Measurements from ENCODE around the gene MYO15B.

Gene MYO15B

DNA sequence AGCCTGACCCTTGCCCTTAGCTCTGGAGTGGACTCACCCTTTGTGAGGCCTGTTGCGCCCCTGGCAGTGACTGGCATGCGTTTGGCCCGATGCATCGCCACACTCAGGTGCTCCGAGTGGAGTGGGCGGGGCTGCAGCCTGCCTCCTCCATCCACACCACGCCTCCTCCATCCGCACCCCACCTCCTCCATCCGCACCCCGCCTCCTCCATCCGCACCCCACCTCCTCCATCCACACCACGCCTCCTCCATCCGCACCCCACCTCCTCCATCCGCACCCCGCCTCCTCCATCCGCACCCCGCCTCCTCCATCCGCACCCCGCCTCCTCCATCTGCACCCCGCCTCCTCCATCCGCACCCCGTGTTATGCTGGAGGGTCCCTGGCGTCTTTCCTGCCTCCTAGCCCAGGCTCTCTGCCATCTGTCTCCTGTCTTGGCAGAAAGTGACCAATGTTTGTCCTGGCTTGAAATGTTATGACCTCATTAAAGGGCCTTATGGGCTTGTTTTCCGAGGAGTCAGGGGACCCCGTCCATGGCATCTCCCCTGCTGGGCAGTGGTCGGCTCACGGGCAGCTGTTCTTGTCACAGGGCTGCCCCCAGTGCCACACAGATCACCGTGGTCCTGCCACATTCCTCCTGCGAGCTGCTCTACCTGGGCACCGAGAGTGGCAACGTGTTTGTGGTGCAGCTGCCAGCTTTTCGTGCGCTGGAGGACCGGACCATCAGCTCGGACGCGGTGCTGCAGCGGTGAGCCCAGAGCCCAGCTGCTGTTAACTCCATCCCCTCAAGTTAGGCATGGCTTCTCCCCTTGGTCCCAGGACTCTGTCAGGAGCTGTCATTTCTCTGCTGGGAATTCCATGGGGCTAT, 28.7 kb upstream of the MYO15B start:
- no peak for DNase-seq (ENCODE audit: low spot score)
- no peak for FAIRE-seq

DNA sequence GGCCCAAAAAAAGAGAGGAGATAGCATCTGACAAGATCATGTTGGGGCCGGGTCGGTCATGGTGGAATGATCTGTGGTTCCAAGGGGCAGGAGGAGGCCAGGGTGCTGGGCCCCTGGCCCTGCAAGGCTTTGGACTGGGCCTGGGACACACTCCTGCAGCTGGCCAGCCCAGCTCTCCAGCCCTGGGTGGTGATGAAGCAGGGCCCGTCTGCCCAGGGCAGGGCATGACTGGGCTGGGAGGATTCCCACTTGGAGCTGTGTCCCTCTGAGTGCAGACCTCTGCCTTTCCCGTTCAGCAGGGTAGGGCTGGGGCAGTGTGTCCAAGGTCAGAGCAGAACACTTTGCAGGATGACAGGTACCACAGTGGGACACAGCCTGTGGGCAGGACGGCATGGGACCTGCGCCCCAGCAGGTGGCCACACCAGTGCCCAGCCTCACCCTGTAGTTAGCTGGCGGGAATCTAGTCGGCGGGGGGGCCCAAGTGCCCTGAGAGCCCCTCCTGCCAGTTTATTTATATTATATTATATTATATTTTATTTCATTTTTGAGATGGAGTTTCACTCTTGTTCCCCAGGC, 27.6 kb upstream of the MYO15B start:
- no peak for DNase-seq (ENCODE audit: low spot score)
- no peak for FAIRE-seq

DNA sequence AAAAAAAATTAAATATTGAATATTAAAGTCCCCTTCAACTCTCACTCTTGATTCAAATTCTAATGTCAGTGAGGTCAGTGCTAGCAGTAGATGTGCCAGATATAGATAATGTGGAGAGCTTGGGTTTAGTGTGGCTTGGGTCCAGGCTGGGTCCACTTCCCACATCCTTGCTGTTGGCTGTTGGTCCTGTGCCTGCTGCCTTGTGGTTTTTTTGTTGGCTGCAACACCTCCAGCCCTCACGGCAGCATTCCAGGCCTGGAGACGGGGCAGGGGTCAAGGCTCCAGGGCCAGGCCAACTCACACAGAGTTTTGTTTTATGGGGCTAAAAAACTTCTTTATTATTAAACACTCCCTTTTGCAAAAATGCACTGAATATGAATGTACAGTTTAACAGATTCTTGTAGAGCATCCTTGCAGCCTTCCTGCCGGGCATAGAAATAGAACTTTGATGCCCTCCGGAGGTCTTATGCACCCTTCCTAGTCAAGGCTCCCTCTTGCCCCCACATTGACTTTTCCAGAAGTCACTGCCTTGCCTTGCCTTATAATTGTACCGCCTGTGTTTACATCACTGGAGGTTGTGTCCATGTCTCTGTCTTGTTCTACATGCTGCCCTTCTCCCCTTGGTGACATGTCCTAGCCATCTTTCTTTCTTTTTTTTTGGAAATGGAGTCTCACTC, 25.5 kb upstream of the MYO15B start:
- FAIRE-seq: peak; percentile 86

GRCh38 chr17:75563063-75563758, 24.4 kb upstream of the MYO15B start:
- DNase-seq (ENCODE audit: low spot score) (no peak), FAIRE-seq (no peak)

More for the DNA sequence above, 25.5 kb upstream of the MYO15B start:
- DNase-seq (ENCODE audit: low spot score): peak; percentile 52

DNA sequence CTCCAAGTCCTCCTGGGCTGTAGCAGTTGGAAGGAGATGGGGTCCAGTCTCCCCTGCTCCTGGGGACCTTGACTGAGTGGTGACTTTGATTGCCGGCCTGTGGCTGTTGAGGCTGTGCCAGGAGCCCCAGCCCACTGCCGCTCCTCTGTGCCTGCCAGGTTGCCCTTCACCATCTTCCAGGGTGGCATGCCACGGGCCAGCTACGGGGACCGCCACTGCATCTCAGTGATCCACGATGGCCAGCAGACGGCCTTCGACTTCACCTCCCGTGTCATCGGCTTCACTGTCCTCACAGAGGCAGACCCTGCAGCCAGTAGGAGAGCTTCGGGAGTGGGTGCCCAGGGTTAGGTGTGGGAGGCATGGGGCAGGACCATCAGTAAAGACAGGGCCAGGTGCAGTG, 23.4 kb upstream of the MYO15B start:
- FAIRE-seq (no peak), DNase-seq (ENCODE audit: low spot score) (no peak)

DNA sequence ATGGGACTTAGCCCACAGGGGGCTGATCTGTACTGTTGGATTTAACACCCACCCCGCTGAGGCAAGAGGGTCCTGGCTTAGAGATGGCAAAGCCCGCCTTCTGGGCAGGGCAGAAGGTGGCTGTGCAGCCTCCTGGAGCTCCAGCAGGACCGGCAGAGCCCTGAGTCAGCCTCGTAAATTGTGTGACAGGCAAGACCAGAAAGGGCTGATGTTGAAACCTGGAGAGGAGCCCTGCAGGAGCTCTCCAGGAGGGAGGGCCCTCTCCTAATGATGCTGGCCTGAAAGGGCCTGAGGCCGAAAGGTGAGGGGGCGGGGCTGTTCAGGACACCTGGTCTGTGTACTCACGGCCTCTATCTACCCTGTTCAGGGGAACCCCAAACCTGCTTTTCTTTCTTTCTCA, 22.5 kb upstream of the MYO15B start:
- DNase-seq (ENCODE audit: low spot score) (no peak), FAIRE-seq (no peak)

- DNase-seq (ENCODE audit: low spot score): no peak
- no peak for FAIRE-seq
Observed at GRCh38 chr17:75565618-75566017, 22.0 kb upstream of the MYO15B start.

DNA sequence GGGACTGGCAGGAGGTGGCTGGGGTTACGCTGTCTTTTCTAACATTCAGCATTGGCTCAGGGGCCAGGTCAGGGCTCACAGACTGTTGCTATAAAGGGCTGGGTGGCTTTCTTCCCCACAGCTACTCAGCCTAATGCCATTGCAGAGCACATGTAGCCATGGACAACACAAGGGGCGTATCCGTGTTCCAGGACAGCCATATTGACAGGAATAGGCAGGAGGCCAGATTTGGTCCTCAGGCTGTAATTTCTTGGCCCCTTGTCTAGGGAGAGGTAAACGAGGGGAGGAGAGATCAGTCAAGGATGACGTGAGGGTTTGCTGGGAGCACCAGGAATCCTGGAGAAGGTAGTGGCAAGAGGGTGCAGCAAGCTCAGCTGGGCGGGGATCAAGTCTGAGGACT, 21.2 kb upstream of the MYO15B start:
- no peak for DNase-seq (ENCODE audit: low spot score)
- no peak for FAIRE-seq

DNA sequence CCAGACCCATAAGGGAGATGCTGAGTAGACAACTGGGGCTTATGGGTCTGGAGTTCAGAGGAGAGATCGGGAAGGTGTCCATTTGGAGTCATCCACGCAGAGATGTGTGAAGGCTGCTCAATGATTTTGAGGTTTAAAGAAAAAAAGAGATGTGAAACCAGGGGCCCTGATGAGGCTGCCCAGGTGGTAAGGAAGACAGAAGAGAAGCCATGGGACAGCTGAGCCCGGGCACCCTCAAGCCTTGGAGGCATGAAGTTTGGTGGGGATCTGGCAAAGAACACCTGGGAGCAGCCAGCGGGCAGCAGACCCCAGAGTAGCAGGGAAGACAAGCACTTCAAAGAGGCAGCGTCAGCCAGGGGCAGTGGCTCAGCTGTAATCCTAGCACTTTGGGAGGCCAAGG, 20.8 kb upstream of the MYO15B start:
- FAIRE-seq (no peak), DNase-seq (ENCODE audit: low spot score) (no peak)

GRCh38 chr17:75568412-75569255, 19.0 kb upstream of the MYO15B start:
- FAIRE-seq: no peak
- DNase-seq (ENCODE audit: low spot score): no peak

DNA sequence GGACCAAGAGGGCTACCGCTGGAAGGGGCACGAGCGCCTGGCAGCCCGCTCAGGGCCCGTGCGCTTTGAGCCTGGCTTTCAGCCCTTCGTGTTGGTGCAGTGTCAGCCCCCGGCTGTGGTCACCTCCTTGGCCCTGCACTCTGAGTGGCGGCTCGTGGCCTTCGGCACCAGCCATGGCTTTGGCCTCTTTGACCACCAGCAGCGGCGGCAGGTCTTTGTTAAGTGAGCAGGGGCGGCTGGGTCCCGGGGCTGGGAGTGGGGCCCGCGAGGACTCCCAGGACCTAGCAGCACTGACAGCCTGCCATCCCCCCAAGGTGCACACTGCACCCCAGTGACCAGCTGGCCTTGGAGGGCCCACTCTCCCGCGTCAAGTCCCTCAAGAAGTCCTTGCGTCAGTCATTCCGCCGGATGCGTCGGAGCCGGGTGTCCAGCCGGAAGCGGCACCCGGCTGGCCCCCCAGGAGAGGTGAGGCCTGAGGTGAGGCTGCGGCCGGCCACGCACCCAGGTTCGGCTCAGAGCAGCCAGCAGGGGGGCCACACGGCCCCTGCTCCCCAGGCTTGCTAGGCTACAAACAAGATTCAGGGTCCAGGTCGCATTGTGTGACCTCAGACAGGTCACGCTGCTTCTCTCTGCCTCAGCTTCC, 17.4 kb upstream of the MYO15B start:
- DNase-seq (ENCODE audit: low spot score) (no peak), FAIRE-seq (no peak)

GRCh38 chr17:75570772-75571171, 16.8 kb upstream of the MYO15B start:
- no peak for FAIRE-seq
- DNase-seq (ENCODE audit: low spot score): no peak

- no peak for DNase-seq (ENCODE audit: low spot score)
- FAIRE-seq: no peak
Observed at GRCh38 chr17:75571197-75571884, 16.3 kb upstream of the MYO15B start.

GRCh38 chr17:75571885-75572215, 15.8 kb upstream of the MYO15B start:
- FAIRE-seq: no peak

GRCh38 chr17:75572713-75573539, 14.7 kb upstream of the MYO15B start:
- FAIRE-seq: no peak

More at GRCh38 chr17:75571885-75572215, 15.8 kb upstream of the MYO15B start:
- DNase-seq (ENCODE audit: low spot score): no peak

GRCh38 chr17:75573540-75573957, 14.1 kb upstream of the MYO15B start:
- DNase-seq (ENCODE audit: low spot score): no peak
- no peak for FAIRE-seq

More at GRCh38 chr17:75572713-75573539, 14.7 kb upstream of the MYO15B start:
- DNase-seq (ENCODE audit: low spot score): no peak

DNA sequence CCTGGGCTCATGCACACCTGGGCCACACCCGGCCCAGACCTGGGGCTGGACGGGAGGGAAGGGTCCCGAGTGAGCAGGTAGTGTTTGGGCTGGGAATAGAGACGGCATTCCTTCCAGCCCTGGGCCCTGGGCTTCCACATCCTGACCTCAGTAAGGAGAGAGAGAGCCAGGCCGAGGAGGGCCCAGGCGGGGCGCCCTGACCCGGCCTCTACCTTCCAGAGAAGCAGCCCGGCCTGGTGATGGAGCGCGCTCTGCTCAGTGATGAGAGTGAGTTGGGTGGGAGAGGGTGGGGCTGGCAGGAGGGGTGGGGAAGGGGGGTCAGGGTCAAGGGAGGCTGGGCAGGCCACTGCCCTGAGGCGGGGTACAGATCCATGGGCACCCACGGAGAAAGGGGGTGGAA, 13.6 kb upstream of the MYO15B start:
- FAIRE-seq (no peak), DNase-seq (ENCODE audit: low spot score) (no peak)

GRCh38 chr17:75574404-75575036, 13.1 kb upstream of the MYO15B start:
- no peak for DNase-seq (ENCODE audit: low spot score)
- no peak for FAIRE-seq

Measured in RCC 7860 (cell line).